ENCODE data around the gene ALDH2. TPM values are rescaled to one million over a fixed set of nuclear protein-coding genes. Genes with fewer than 3 reads are reported as not detected.

ALDH2 gene
- total RNA-seq, 3 donors from 2014 or later (not counting 1 experiment from before 2014, with no cell fraction given) = 2.6 to 8.2 (median 3.8) TPM

GRCh38 chr12:111768159-111768895, 1.6 kb downstream of the ALDH2 start:
- Histone ChIP-seq H3K9me3 (ENCODE audit: control insufficient read depth, insufficient read depth, low read length) (no peaks in the 10 kb centered on the region), H3K27me3 (ENCODE audit: control insufficient read depth, insufficient read depth, low read length) (peaks cover 3% of the 10 kb centered on the region), H3K4me3 (ENCODE audit: low read length) (no peak overlapping the region), H3K36me3 (ENCODE audit: control insufficient read depth, insufficient read depth, low read length) (no peaks in the 10 kb centered on the region), H3K27ac (ENCODE audit: low read length) (no peak overlapping the region), H3K4me1 (ENCODE audit: control insufficient read depth, insufficient read depth, low read length) (peaks cover 10% of the 10 kb centered on the region)
- DNase-seq (no peak), ATAC-seq (no peak)
- H3K9me3 Mint-ChIP-seq = no peaks in the 10 kb centered on the region
- H3K36me3 Mint-ChIP-seq = no peaks in the 10 kb centered on the region
- H3K4me3 Mint-ChIP-seq = no peak overlapping the region
- 92% methylated on average over 9 of the region's 9 CpGs for WGBS (ENCODE audit: insufficient coverage)
- TF ChIP-seq, protein P1, sequence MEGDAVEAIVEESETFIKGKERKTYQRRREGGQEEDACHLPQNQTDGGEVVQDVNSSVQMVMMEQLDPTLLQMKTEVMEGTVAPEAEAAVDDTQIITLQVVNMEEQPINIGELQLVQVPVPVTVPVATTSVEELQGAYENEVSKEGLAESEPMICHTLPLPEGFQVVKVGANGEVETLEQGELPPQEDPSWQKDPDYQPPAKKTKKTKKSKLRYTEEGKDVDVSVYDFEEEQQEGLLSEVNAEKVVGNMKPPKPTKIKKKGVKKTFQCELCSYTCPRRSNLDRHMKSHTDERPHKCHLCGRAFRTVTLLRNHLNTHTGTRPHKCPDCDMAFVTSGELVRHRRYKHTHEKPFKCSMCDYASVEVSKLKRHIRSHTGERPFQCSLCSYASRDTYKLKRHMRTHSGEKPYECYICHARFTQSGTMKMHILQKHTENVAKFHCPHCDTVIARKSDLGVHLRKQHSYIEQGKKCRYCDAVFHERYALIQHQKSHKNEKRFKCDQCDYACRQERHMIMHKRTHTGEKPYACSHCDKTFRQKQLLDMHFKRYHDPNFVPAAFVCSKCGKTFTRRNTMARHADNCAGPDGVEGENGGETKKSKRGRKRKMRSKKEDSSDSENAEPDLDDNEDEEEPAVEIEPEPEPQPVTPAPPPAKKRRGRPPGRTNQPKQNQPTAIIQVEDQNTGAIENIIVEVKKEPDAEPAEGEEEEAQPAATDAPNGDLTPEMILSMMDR (IDR thresholded peaks at IDR 0.05) = no peak
- peaks cover 29 to 31% of the 10 kb centered on the region in 2 donors for H3K27me3 Mint-ChIP-seq (ENCODE audit: low read depth in 2 of 2)
- no peak overlapping the region for H3K27ac Mint-ChIP-seq
- peaks cover 17% of the 10 kb centered on the region in 2 donors for H3K4me1 Mint-ChIP-seq
- intact Hi-C loops (cut with micrococcal nuclease) = no loop called here

GRCh38 chr12:111769599-111769998, 2.9 kb downstream of the ALDH2 start:
- Mint-ChIP-seq H3K36me3 (no peaks in the 10 kb centered on the region), H3K4me3 (no peak overlapping the region), H3K4me1 (peaks cover 17% of the 10 kb centered on the region in 2 donors), H3K27me3 (ENCODE audit: low read depth in 2 of 2) (peaks cover 18 to 21% of the 10 kb centered on the region in 2 donors), H3K9me3 (no peaks in the 10 kb centered on the region), H3K27ac (no peak overlapping the region)
- DNase-seq (no peak), ATAC-seq (no peak)
- TF ChIP-seq, protein P1 (IDR thresholded peaks at IDR 0.05) = no peak
- Histone ChIP-seq H3K4me3 (ENCODE audit: low read length) (no peak overlapping the region), H3K9me3 (ENCODE audit: control insufficient read depth, insufficient read depth, low read length) (no peaks in the 10 kb centered on the region), H3K27me3 (ENCODE audit: control insufficient read depth, insufficient read depth, low read length) (peaks cover 3% of the 10 kb centered on the region), H3K36me3 (ENCODE audit: control insufficient read depth, insufficient read depth, low read length) (no peaks in the 10 kb centered on the region), H3K4me1 (ENCODE audit: control insufficient read depth, insufficient read depth, low read length) (peaks cover 17% of the 10 kb centered on the region), H3K27ac (ENCODE audit: low read length) (no peak overlapping the region)
- intact Hi-C loops (cut with micrococcal nuclease) = no loop called here
- WGBS (ENCODE audit: insufficient coverage) = 88% methylated on average over 6 of the region's 8 CpGs

DNA sequence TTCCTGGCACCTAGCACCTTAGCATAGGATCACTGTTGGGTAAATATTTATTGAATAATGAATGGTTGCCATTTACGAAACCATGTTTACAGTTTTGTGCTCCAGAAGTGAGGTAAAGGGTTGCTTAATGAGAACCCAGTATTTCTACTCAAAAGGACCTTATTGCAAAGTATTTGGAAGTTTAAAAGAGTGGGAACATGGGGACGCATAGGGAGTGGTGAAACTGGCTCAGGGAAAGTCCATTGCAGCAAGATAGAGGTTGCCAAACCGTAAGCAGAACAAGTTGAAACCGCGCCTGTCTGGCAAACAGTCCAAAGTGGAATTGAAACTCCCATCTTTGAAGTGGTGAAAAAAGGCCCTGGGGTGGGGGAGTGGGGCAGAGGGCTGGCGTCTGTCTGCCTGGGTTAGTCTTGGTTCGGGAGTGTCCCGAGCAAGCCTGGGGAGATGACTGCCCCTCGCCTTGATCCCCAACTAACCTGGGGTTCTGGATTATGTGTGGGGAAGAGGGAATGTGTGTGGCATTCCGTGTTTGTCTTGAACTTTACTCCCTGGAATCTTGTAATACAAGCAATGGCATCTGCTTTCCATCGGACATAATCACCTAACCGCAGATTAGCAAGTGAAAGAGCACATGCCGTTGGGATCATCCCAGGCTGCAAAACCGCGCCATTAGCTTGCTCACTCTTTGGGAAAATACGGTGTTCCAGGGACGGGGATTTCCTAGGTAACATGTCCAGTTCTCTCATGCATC, 7.2 kb downstream of the ALDH2 start:
- no peaks in the 10 kb centered on the region for H3K36me3 ChIP-seq (ENCODE audit: control insufficient read depth, insufficient read depth, low read length)
- TF ChIP-seq, protein P1 (IDR thresholded peaks at IDR 0.05) = no peak
- no peak for DNase-seq
- H3K4me1 Mint-ChIP-seq = peaks cover 0 to 5% of the 10 kb centered on the region in 2 donors
- H3K27me3 Mint-ChIP-seq (ENCODE audit: low read depth in 2 of 2) = peaks cover 10 to 16% of the 10 kb centered on the region in 2 donors
- H3K27ac Mint-ChIP-seq = no peak overlapping the region
- H3K4me3 ChIP-seq (ENCODE audit: low read length) = no peak overlapping the region
- H3K9me3 ChIP-seq (ENCODE audit: control insufficient read depth, insufficient read depth, low read length) = no peaks in the 10 kb centered on the region
- H3K4me1 ChIP-seq (ENCODE audit: control insufficient read depth, insufficient read depth, low read length) = peaks cover 26% of the 10 kb centered on the region
- ATAC-seq = no peak
- intact Hi-C loops (cut with micrococcal nuclease) = no loop called here
- no peak overlapping the region for H3K4me3 Mint-ChIP-seq
- peak overlapping the region; percentile 72 for H3K27ac ChIP-seq (ENCODE audit: low read length)
- no peaks in the 10 kb centered on the region for H3K36me3 Mint-ChIP-seq
- H3K27me3 ChIP-seq (ENCODE audit: control insufficient read depth, insufficient read depth, low read length) = no peaks in the 10 kb centered on the region
- no peaks in the 10 kb centered on the region for H3K9me3 Mint-ChIP-seq
- WGBS (ENCODE audit: insufficient coverage) = 76% methylated on average over 17 of the region's 17 CpGs
